Type B pancreatic cell (in vitro differentiated cells): ENCODE results near the gene FXYD4. TPM values are rescaled to one million over a fixed set of nuclear protein-coding genes. Genes with fewer than 3 reads are reported as not detected.
A peak's percentile ranks its signal among the peaks of the same experiment; 100 is the strongest.

Experiments used
- DNase-seq: peaks from one replicate; pipeline ENCODE4 v3.0.0; 2021; ENCODE audit warnings: mixed read lengths; ENCODE audit not compliant: unreplicated experiment; ENCODE audit errors: extremely low spot score
- H3K27ac Mint-ChIP-seq: 2 replicates; pipeline ENCODE4 v1.8.0; 2021; ENCODE audit warnings: mild to moderate bottlenecking, mixed read lengths
- H3K27me3 Mint-ChIP-seq: 2 replicates; pipeline ENCODE4 v1.8.0; 2021; ENCODE audit warnings: mixed read lengths
- H3K36me3 Mint-ChIP-seq: 2 replicates; pipeline ENCODE4 v1.8.0; 2021; ENCODE audit warnings: mixed read lengths
- H3K4me1 Mint-ChIP-seq: one replicate; pipeline ENCODE4 v1.8.0; 2021; ENCODE audit warnings: mixed read lengths; ENCODE audit not compliant: unreplicated experiment
- H3K4me3 Mint-ChIP-seq: 2 replicates; pipeline ENCODE4 v1.8.0; 2021; ENCODE audit warnings: mild to moderate bottlenecking, mixed read lengths
- H3K9me3 Mint-ChIP-seq: 2 replicates; pipeline ENCODE4 v1.8.0; 2021; ENCODE audit warnings: mixed read lengths
- CTCF ChIP-seq: fragments of 200-600 bp; sonication (generic); conservative IDR thresholded peaks from 2 replicates; pipeline ENCODE4 v1.5.0; 2021; ENCODE audit warnings: antibody characterized with exemption, mild to moderate bottlenecking
- total RNA-seq: library from RNA; stranded (reverse); gene quantifications from 2 replicates; pipeline ENCODE4 v1.2.1, GENCODE V29; 2021; ENCODE audit warnings: low replicate concordance

The FXYD4 gene
- total RNA-seq, 1 donor from 2014 or later, result 0.97 TPM

DNA sequence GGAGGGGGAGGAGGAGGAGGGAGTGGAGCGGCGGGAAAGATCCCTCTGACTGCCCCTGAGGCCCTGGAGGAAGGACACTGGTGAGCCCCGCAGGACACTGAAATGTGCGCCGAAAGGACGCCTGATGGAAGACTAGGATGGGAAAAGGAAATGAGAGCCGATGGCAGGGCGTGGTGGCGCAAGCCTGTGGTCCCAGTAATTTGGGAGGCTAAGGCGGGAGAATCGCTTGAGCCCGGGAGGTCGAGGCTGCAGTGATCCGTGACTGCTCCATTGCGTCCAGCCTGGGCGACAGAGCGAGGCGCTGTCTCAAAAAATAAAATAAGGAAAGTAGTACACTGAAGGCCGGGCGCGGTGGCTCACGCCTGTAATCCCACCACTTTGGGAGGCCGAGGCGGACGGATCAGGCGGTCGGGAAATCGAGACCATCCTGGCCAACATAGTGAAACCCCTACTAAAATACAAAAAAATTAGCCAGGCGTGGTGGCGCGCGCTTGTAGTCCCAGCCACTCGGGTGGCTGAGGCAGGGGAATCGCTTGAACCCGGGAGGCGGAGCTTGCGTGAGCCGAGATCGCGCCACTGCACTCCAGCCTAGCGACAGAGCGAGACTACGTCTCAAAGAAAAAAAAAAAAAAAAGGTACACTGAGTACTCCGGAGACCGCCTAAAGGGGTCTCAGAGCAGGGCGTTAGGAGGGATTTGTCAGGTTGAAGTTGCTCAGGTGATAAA lies 38.1 kb downstream of the FXYD4 start:
- Mint-ChIP-seq H3K4me3 (peak overlapping the region; percentile 99), H3K27me3 (no peaks in the 10 kb centered on the region), H3K27ac (peak overlapping the region; percentile 100), H3K36me3 (peaks cover 4% of the 10 kb centered on the region), H3K9me3 (no peaks in the 10 kb centered on the region), H3K4me1 (peaks cover 13% of the 10 kb centered on the region)
- DNase-seq, result no peak
- no peak for TF ChIP-seq CTCF

DNA sequence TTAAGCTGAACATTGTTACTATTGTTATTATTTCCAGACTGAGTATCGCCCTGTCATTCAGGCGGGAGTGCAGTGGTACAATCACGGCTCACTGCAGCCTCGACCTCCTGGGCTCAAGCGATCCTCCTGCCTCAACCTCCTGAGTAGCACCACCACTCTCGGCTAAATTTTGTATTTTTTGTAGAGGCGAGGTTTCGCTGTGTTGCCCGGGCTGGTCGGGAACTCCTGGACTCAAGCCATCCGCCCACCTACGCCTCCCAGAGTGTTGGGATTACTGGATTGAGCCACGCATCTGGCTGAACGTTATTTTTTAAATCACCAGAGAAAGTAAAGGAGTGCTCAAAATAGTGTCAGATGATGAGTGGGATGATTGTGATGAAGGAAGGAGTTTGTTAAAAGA lies 38.9 kb downstream of the FXYD4 start:
- DNase-seq, result no peak
- TF ChIP-seq CTCF, result no peak
- no peaks in the 10 kb centered on the region for H3K36me3 Mint-ChIP-seq
- no peaks in the 10 kb centered on the region for H3K9me3 Mint-ChIP-seq
- H3K4me3 Mint-ChIP-seq, result peak overlapping the region; percentile 99
- peaks cover 9% of the 10 kb centered on the region for H3K4me1 Mint-ChIP-seq
- peak overlapping the region; percentile 100 for H3K27ac Mint-ChIP-seq
- H3K27me3 Mint-ChIP-seq, result no peaks in the 10 kb centered on the region

DNA sequence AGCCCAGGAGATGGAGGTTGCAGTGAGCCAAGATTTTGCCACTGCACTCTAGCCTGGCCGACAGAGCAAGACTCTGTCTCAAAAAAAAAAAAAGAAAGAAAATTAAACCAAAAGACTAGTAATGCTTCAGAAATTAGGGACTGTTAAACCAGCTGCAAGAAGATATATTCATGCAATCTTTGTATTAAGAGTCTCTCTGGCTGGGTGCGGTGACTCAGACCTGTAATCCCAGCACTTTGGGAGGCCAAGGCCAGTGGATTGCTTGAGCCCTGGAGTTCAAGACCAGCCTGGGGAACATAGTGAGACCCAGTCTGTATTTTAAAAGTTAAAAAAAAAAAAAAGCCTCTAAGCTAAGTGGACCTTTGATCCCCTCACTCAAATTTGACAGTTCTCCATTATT lies 40.1 kb downstream of the FXYD4 start:
- Mint-ChIP-seq H3K4me3 (no peak overlapping the region), H3K36me3 (no peaks in the 10 kb centered on the region), H3K4me1 (peaks cover 5% of the 10 kb centered on the region), H3K27ac (no peak overlapping the region), H3K9me3 (no peaks in the 10 kb centered on the region), H3K27me3 (no peaks in the 10 kb centered on the region)
- no peak for TF ChIP-seq CTCF
- DNase-seq, result no peak

- TF ChIP-seq CTCF, result no peak
- Mint-ChIP-seq H3K4me1 (no peaks in the 10 kb centered on the region), H3K9me3 (no peaks in the 10 kb centered on the region), H3K27me3 (no peaks in the 10 kb centered on the region), H3K36me3 (no peaks in the 10 kb centered on the region), H3K27ac (no peak overlapping the region), H3K4me3 (no peak overlapping the region)
- DNase-seq, result no peak
Measured at GRCh38 chr10:43415544-43415943, 44.1 kb downstream of the FXYD4 start.

GRCh38 chr10:43417950-43418768 lies 46.7 kb downstream of the FXYD4 start:
- H3K4me3 Mint-ChIP-seq, result no peak overlapping the region
- H3K9me3 Mint-ChIP-seq, result no peaks in the 10 kb centered on the region
- no peak for DNase-seq
- peak overlapping the region; percentile 51 for H3K27ac Mint-ChIP-seq
- no peak for TF ChIP-seq CTCF
- H3K4me1 Mint-ChIP-seq, result peaks cover 6% of the 10 kb centered on the region
- no peaks in the 10 kb centered on the region for H3K36me3 Mint-ChIP-seq
- H3K27me3 Mint-ChIP-seq, result no peaks in the 10 kb centered on the region
